H1 (cell line): ENCODE measurements around the gene HSPA12A. TPM values are rescaled to one million over a fixed set of nuclear protein-coding genes. Genes with fewer than 3 reads are reported as not detected.

ENCODE experiments used
- CBX5 ChIP-seq: fragments of 300-800, 300-1000 bp; sonication (generic); IDR thresholded peaks from 2 replicates; pipeline ENCODE4 v1.7.1; 2016; ENCODE audit warnings: antibody characterized with exemption, low read length, low read depth
- CHD1 ChIP-seq: IDR thresholded peaks from 2 replicates; pipeline ENCODE4 v1.6.1; 2012; ENCODE audit warnings: low read depth, low read length, improper control_type of control experiment
- CHD2 ChIP-seq: IDR thresholded peaks from 2 replicates; pipeline ENCODE4 v1.6.1; 2012; ENCODE audit warnings: low read length, improper control_type of control experiment
- CHD7 ChIP-seq: fragments of 300-600 bp; sonication (generic); IDR thresholded peaks from 2 replicates; pipeline ENCODE4 v1.7.1; 2012; ENCODE audit warnings: low read length, moderate library complexity, mild to moderate bottlenecking, inconsistent platforms; ENCODE audit not compliant: insufficient replicate concordance
- CREB1 ChIP-seq: IDR thresholded peaks from 2 replicates; pipeline ENCODE4 v1.6.1; 2012; ENCODE audit warnings: inconsistent platforms
- EGR1 ChIP-seq: IDR thresholded peaks from 2 replicates; pipeline ENCODE4 v1.6.1; 2011; ENCODE audit warnings: low read depth, low read length, borderline replicate concordance
- EP300 ChIP-seq, 2 experiments: IDR thresholded peaks; 1 replicate in 1 of 2; 2 replicates in 1 of 2; pipeline ENCODE4 v1.6.1; 2011 to 2012; ENCODE audit warnings: low read depth in 2 of 2, low read length in 2 of 2, mild to moderate bottlenecking in 2 of 2, borderline replicate concordance in 1 of 2, inconsistent platforms in 1 of 2, moderate library complexity in 1 of 2
- KDM5A ChIP-seq: fragments of 200-600 bp; IDR thresholded peaks from 2 replicates; pipeline ENCODE4 v1.7.1; 2012; ENCODE audit warnings: mild to moderate bottlenecking, low read length, inconsistent platforms, mixed read lengths
- SIX5 ChIP-seq: IDR thresholded peaks from 2 replicates; pipeline ENCODE4 v1.6.1; 2011; ENCODE audit warnings: mild to moderate bottlenecking, low read depth, low read length
- SP4 ChIP-seq: IDR thresholded peaks from 2 replicates; pipeline ENCODE4 v1.6.1; 2012; ENCODE audit warnings: low read length, inconsistent platforms
- TAF1 ChIP-seq: IDR thresholded peaks from 2 replicates; pipeline ENCODE4 v1.6.1; 2011; ENCODE audit warnings: mild to moderate bottlenecking, low read depth, low read length
- polyA plus RNA-seq, 7 experiments: library from polyadenylated mRNA; depleted of rRNA in 3 of 7; stranded (reverse) in 5 of 7; unstranded in 2 of 7; fragments of >200 nt in 5 of 7; fragments of 200-250 nt in 2 of 7; gene quantifications; 1 replicate in 5 of 7; 2 replicates in 1 of 7; 4 replicates in 1 of 7; pipeline versions ENCODE4 v1.2.1 to v1.2.3, GENCODE V29; 2011 to 2013; ENCODE audit warnings: missing spikeins in 2 of 7, mixed read lengths in 2 of 7
- total RNA-seq: library from RNA; stranded (reverse); fragmentation: NEBNext Ultra II Directional; extraction: Animal tissue kit (Norgen Biotek cat#: 25700); gene quantifications from 2 replicates; pipeline ENCODE4 v1.2.1, GENCODE V29; 2021

Gene HSPA12A
- total and polyA plus RNA-seq, 2 of the 8 experiments (the other 6 are each of a cell fraction or from before 2014, with no cell fraction given), result 3.1 to 6.9 TPM

GRCh38 chr10:116669832-116670644 lies 72.3 kb downstream of the HSPA12A start (continued):
- no peak for TF ChIP-seq KDM5A
- no peak for TF ChIP-seq SP4
- TF ChIP-seq EP300 (IDR thresholded peaks at IDR 0.05; ENCODE audit: borderline replicate concordance in 1 of 2, low read depth in 2 of 2, low read length in 2 of 2), result no peak
- TF ChIP-seq CHD7, result no peak
- peak; percentile 79 for TF ChIP-seq TAF1
- TF ChIP-seq CREB1, result no peak
- TF ChIP-seq CHD1, result no peak
- peak; percentile 9; the same call in 1 of the 2 replicates for TF ChIP-seq CHD2
- TF ChIP-seq SIX5, result no peak
- no peak for TF ChIP-seq CBX5
- TF ChIP-seq EGR1, result peak; percentile 18; the same call in 1 of the 2 replicates
